HG02623 (cell line): ENCODE data around the gene STYXL1.

Experiments used
- ATAC-seq: cut with Tn5 transposase; IDR thresholded peaks from one replicate; pipeline ENCODE4 v1.9.1; 2021; ENCODE audit warnings: moderate library complexity; ENCODE audit not compliant: unreplicated experiment

The STYXL1 gene

DNA sequence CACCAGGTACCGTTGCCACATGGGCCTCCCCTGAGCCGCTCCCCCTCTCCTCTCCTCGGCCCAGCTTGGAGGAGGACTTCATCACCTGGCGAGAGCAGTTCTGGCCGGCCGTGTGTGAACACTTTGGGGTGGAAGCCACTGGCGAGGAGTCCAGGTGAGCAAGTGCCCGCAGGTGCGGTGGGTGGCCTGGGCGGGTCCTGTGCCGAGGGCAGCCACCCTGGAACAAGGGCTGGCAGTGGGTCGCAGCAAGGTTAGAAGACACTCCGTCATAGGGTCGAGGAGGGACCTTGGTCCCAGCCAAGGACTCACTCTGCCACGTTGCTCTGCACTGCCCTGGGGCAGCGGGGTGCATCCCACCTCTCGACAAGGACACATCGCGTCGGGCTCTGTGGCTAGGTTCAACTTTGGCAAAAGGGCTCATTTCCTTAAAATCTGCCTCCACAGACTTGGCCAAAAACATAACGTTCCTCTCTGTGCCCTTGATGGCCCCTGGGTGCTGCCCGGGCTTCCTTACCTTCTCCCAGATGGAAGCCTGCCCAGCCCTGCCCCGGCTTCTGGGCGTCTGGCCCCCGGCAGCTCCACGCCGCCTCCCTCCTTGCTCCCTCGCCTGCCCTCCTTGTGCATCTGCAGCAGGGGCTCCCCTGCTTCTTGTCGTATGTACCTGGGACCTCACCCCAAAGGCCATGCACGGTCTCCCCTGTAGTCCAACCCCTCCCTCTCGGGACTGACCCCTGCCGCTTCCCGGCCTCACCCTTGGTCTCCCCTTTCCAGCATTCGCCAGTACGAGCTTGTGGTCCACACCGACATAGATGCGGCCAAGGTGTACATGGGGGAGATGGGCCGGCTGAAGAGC lies 66.1 kb downstream of the STYXL1 start:
- no peak for ATAC-seq

- ATAC-seq, result no peak
Measured at GRCh38 chr7:75981203-75981452, 66.7 kb downstream of the STYXL1 start.

GRCh38 chr7:75980430-75981202 lies 67.2 kb downstream of the STYXL1 start:
- no peak for ATAC-seq

GRCh38 chr7:75979759-75980429 lies 67.9 kb downstream of the STYXL1 start:
- ATAC-seq, result no peak

DNA sequence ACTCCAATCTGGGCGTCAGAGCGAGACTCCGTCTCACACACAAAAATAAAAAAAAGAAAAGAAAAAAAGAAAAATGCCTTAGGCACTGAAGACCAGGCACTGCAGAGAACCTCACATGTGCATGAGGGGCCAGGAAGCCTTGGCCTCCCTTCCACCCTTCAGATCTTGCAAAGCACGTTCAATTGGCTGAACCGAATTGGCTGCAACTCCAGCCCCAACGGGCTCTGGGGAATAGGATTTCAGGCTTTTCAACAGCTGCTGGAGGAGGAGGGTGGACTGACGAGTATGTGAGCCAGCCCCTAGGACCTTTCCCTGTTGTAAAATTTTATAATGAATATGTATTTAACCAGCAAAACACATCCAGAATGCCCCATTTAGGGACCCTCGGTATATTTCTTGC lies 70.1 kb downstream of the STYXL1 start:
- no peak for ATAC-seq

- no peak for ATAC-seq
Measured at GRCh38 chr7:75971961-75972763, 75.6 kb downstream of the STYXL1 start.

DNA sequence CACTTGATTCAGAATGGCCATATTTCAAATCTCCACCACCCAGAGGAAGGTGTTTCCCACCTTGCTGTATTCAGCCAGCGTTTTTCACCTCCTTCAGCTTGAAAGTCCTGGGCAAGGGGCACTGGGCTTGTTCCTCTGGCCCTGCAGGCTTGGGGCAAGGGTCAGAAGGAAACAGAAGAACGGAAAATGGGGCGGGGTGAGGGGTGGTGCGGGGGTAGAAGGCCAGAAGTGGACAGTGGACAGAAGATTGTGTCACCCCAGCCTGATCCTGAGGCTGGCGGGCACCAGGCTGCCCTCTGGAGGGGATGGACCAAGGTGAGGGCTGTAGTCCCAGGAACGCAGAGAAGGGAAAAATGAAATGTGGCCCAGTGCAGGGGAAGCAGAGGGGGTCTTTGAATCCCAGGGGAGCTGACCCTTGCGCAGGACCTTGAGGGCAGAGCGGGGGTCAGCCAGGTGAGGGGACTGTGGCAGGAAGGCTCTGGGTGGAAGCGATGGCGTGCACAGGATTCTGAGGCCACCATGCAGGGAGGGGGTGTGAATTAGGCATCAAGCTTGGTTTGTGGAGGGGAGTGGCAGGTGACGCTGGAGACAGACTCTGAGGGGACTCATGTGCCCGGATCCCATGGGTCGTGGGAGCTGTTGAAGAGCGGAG lies 76.4 kb downstream of the STYXL1 start:
- ATAC-seq, result no peak

- no peak for ATAC-seq
Measured at GRCh38 chr7:75969704-75970498, 77.9 kb downstream of the STYXL1 start.

- ATAC-seq, result no peak
Measured at GRCh38 chr7:75969182-75969581, 78.6 kb downstream of the STYXL1 start.

- no peak for ATAC-seq
Measured at GRCh38 chr7:75968561-75969001, 79.2 kb downstream of the STYXL1 start.

DNA sequence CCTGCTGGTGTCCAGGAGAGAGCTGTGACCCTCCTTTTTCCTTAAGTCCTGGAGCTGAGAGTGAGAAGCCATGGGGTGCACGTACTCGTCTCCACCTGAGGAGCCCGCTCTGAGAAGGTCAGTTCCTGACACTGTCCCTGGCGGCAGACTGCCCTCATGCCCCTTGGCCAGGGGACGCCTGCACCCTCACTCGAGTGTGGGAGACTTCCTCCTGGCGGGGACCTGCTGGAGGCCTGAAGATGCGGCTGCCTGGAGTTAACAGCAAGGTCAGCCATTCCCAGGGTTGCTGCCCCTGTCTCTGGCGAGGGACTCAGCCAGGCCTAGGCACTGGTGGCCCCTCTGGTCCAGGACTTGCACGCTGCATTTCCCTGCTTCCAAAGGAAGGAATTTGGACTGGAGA lies 79.8 kb downstream of the STYXL1 start:
- ATAC-seq, result no peak

DNA sequence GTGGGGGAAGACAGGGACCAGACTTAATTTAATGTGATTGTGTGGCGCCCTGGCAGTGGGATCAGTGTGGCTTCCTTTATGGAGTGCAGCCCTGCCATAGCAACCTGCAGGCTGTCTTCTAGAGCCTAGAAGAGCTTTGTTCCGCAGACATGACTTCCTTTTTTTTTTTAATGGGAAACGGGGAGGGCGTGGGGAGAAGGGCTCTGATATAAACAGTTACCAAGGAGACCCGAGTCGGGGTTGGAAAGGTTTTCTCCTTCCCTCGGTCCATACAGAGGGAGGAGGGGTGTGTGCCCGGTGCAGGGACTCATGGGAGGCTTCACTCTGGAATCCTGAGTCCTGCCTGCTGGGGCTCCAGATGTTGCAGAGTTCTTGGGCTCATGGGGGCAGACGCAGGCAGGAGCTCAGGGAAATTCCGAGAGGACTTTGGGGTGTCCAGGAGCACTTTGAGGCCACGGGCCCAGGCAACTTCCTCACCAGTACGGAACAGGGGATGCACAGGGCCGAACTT lies 80.3 kb downstream of the STYXL1 start:
- ATAC-seq, result no peak

DNA sequence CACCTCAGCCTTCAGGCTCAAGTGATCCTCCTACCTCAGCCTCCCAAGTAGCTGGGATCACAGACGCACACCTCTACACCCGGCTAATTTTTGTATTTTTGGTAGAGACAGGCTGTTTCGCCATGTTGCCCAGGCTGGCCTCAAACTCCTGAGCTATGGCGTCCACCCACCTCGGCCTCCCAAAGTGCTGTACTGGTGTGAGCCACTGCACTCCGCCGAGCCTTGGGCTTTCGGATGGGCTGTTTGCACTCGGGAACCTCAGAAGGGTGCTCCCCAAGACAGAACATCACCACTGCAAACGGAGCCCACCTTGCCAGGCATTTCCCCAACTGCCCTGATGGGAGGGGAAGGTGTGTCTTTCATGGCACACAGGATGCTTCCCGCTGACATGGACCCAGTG lies 80.7 kb downstream of the STYXL1 start:
- ATAC-seq, result no peak

DNA sequence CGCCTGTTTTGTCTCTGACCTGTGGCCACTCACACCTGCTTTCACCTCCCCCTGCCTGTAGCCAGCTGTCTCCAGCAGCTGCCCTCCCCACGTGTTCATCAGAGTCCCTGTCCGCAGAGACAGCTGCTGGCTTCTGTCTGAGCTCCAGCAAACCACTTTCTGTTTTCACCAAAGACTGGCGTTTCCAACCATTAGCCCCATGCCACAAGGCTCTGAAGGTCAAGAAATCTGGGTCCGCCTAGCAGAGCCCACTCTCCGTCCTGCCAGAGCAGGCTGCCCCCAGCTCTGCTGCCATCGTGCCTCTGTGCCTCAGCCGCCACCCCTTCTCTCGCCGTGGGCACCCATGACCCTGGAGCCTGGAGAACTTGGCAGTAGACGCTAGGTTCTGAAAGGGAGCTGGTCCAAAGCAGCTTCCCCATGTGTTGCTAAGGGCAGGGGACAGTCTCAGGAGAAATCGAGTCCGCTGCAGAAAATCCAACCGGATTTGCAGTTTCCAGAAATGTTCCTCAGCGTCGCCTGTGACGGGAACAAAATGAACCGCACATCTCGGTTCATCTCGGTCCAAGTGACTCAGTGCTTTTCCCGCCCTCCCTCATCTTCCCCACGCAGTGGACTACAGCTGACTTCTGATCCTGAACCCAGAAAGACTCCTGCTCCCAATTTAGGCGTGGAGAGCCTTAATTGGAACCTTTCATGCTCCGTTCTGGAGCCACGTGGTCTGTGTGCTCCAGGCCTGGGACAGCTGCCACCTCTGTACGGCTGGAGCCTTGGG lies 81.4 kb downstream of the STYXL1 start:
- no peak for ATAC-seq

DNA sequence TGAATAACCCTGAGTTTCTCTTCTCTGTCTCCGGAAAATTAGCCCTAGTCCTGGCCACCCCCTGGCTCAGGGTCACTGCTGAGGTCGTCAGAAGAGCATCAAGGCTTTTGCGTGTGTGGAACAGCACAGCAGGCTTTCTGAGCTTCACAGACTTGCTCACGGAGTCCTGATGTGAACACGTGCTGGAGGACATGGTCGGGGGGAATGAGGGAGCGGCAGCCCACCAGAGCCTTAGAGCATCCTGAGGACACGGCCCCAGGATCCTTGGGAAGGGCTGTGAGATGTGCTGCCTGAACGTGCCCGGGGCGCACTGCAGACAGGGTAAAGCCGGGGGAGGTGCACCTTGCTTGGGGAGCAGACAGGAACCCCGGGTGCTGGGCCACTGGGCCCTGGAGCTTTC lies 82.2 kb downstream of the STYXL1 start:
- no peak for ATAC-seq

GRCh38 chr7:75963381-75963995 lies 84.3 kb downstream of the STYXL1 start:
- no peak for ATAC-seq

DNA sequence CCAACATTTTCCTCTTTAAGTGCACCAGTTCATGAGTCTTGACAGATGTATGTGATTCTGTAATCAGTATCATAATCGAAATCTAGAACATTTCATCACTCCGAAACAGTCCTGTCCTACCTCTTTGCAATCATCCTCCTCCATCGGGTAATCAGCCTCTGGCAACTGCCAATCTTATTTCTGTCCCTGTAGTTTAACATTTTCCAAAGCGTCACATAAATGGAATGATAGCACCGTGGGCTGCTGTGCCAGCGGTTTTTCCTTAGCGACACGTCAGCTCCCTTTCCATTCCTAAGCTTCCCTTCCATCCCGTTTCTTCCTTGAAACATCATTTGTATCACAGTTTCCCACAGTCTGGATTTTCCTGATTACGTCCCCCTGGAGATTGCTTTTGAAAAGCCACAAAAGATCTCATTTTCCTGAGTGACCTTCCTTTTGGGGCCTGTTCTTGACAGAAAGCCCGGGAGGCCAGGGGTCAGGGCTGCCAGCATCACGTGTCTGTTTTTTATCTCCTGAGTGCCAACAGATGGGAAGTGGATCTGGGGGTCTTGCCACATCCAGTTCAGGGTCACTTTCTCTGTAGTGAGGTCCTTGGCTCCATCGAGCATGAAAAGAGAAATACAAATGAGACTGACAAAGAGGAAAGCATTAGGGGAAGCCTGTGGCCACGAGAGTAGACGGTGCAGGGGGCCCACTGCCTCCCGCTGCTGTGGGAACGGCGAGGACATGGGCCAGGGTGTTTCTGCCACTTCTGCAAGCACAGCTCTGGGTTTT lies 85.0 kb downstream of the STYXL1 start:
- ATAC-seq, result no peak

DNA sequence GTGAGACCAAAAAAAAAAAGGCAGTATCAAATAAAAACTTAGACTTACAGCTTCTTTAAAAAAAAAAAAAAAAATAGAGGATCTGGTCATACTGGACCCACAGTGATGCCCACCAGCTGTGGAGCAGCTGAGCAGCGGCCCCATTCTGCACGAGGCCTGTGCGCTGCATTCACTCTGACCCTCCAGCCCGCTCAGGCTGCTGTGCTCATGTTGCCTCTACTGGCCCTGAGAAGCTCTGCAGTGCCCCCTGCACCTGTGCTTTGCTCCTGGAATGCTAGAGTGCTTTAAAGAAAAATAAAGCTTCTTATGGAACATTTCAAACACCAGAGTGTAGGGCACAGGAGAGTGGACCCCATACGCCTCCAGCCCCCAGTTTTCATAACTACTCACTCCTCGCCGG lies 86.6 kb downstream of the STYXL1 start:
- ATAC-seq, result no peak
